Small intestine (tissue), 16 donors: ENCODE data around the gene ENTREP1. TPM values are rescaled to one million over a fixed set of nuclear protein-coding genes. Genes with fewer than 3 reads are reported as not detected.

Experiments
- DNase-seq, 2 donors: peaks; one replicate each; pipeline versions ENCODE4 v3.0.0 to v3.0.0-alpha.2; 2013
- FAIRE-seq: peaks from 2 replicates; lab custom pipeline; 2012; peaks lifted over from hg19 to GRCh38; lab: Jason Lieb, UNC
- H3K27ac ChIP-seq, 3 donors: one replicate each; pipeline ENCODE4 v1.5.1; 2013; ENCODE audit warnings: low read length in 2 of 3, mild to moderate bottlenecking in 2 of 3, control low read depth in 1 of 3, inconsistent platforms in 1 of 3, low read depth in 1 of 3, moderate library complexity in 1 of 3
- H3K27me3 ChIP-seq, 3 donors: one replicate each; pipeline ENCODE4 v1.6.1; 2013; ENCODE audit warnings: low read length in 3 of 3, inconsistent platforms in 1 of 3; ENCODE audit not compliant: control insufficient read depth in 3 of 3, insufficient read depth in 3 of 3
- H3K36me3 ChIP-seq, 3 donors: one replicate each; pipeline ENCODE4 v1.6.1; 2013; ENCODE audit warnings: low read length in 3 of 3, inconsistent platforms in 1 of 3, low read depth in 1 of 3, mild to moderate bottlenecking in 1 of 3, moderate library complexity in 1 of 3; ENCODE audit not compliant: control insufficient read depth in 3 of 3, insufficient read depth in 2 of 3
- H3K4me1 ChIP-seq, 3 donors: one replicate each; pipeline ENCODE4 v1.6.1; 2013; ENCODE audit warnings: low read length in 2 of 3, inconsistent platforms in 1 of 3, low read depth in 1 of 3, mild to moderate bottlenecking in 1 of 3, moderate library complexity in 1 of 3; ENCODE audit not compliant: control insufficient read depth in 3 of 3, insufficient read depth in 2 of 3
- H3K4me3 ChIP-seq, 3 donors: one replicate each; pipeline ENCODE4 v1.5.1; 2013; ENCODE audit warnings: low read length in 3 of 3, control low read depth in 1 of 3, inconsistent platforms in 1 of 3, low read depth in 1 of 3, mild to moderate bottlenecking in 1 of 3, moderate library complexity in 1 of 3
- H3K9me3 ChIP-seq, 2 donors: one replicate each; pipeline ENCODE4 v1.6.1; 2013; ENCODE audit warnings: low read depth in 1 of 2, low read length in 1 of 2; ENCODE audit not compliant: control insufficient read depth in 2 of 2, insufficient read depth in 1 of 2
- WGBS, 3 donors: extraction: QIAGEN DNeasy Blood & Tissue Kit; methylation state at CpG; one replicate each; pipeline ENCODE4 v1.1.7; 2013; 5-methylcytosine and 5-hydroxymethylcytosine counted together
- long read RNA-seq, 10 donors: transcript quantifications; one replicate each; lab custom pipeline, GENCODE V29; 2026
- polyA plus RNA-seq, 4 donors: library from polyadenylated mRNA; stranded (reverse) in 3 of 4; unstranded in 1 of 4; fragments of 200-250 nt in 3 of 4; fragments of 120-200 nt in 1 of 4; gene quantifications; one replicate each; pipeline versions ENCODE4 v1.2.1 to v1.2.3, GENCODE V29; 2013
- donor health status: healthy with polysubstance abuse.
- donor health status: control.
- donor health status: control.
- donor health status: Bipolar disorder and iron deficiency.
- donor health status: healthy.

ENTREP1 gene
- polyA plus RNA-seq, result 1 to 10 TPM in 2 of 4 donors, not detected in 2; 1.2 to 2.1 TPM
- long read RNA-seq, donor 1, partial matches to known transcripts, result 0 of 2 reads
- long read RNA-seq, donor 1, other reads (novel, unspliced or antisense), result 0 of 2 reads
- long read RNA-seq, donor 2, partial matches to known transcripts, result 0 of 1 reads
- long read RNA-seq, donor 2, other reads (novel, unspliced or antisense), result 0 of 1 reads
- long read RNA-seq, donor 3, result 0 reads
- long read RNA-seq, donor 4, result 0 reads
- long read RNA-seq, donor 5, result 0 reads
- long read RNA-seq, donor 6, result 0 reads
- long read RNA-seq, donor 7, transcript FAM189A2-202 (11 exons, 2,648 nt), result major isoform, 7 of 16 reads
- long read RNA-seq, donor 7, partial matches to known transcripts, result 7 of 16 reads
- long read RNA-seq, donor 7, other reads (novel, unspliced or antisense), result 0 of 16 reads
- long read RNA-seq, donor 8, result 0 reads
- long read RNA-seq, donor 9, partial matches to known transcripts, result 0 of 1 reads
- long read RNA-seq, donor 9, other reads (novel, unspliced or antisense), result 0 of 1 reads
- long read RNA-seq, donor 10, result 0 reads

GRCh38 chr9:69324549-69325401 lies at the start of gene ENTREP1:
TSS of gene ENTREP1 (plus strand) at chr9:69325215. CDS start at chr9:69325310, 95 bp downstream.
- Histone ChIP-seq H3K27me3 (peaks cover 2 to 27% (median 12%) of the 10 kb centered on the region in 3 donors), H3K4me1 (peaks cover 0 to 11% (median 3%) of the 10 kb centered on the region in 3 donors), H3K36me3 (no peaks in the 10 kb centered on the region), H3K27ac (no peak within 1 kb of the TSS), H3K9me3 (no peaks in the 10 kb centered on the region), H3K4me3 (peak within 1 kb of the TSS in 2 of 3 donors; percentile 38 to 56)
- FAIRE-seq (no peak), DNase-seq (peak; percentile 73 to 75)
- WGBS, 3 donors, result 1 to 4% (median 2%) methylated on average over 58 to 81 of the region's 81 CpGs

GRCh38 chr9:69276775-69277174 lies 48.2 kb upstream of the ENTREP1 start:
- no peaks in the 10 kb centered on the region for H3K4me1 ChIP-seq
- WGBS, 3 donors, result 62 to 82% (median 71%) methylated on average over 5 of the region's 5 CpGs
- peaks cover 0 to 5% (median 0%) of the 10 kb centered on the region in 3 donors for H3K27me3 ChIP-seq
- no peak for DNase-seq
- H3K9me3 ChIP-seq, result peaks cover 0 to 4% of the 10 kb centered on the region in 2 donors
- H3K36me3 ChIP-seq, result no peaks in the 10 kb centered on the region
- no peak overlapping the region for H3K27ac ChIP-seq
- FAIRE-seq, result no peak
- H3K4me3 ChIP-seq, result no peak overlapping the region

- Histone ChIP-seq H3K27ac (no peak overlapping the region), H3K36me3 (no peaks in the 10 kb centered on the region), H3K27me3 (peaks cover 0 to 5% (median 0%) of the 10 kb centered on the region in 3 donors), H3K9me3 (peaks cover 0 to 4% of the 10 kb centered on the region in 2 donors), H3K4me1 (no peaks in the 10 kb centered on the region), H3K4me3 (no peak overlapping the region)
- FAIRE-seq (no peak), DNase-seq (no peak)
- WGBS, 3 donors, result 63 to 73% (median 69%) methylated on average over 5 of the region's 5 CpGs
Measured at GRCh38 chr9:69279084-69279731, 45.8 kb upstream of the ENTREP1 start.

GRCh38 chr9:69279733-69280132 lies 45.3 kb upstream of the ENTREP1 start:
- H3K4me3 ChIP-seq, result no peak overlapping the region
- 53 to 64% (median 58%) methylated on average over 3 of the region's 3 CpGs for WGBS, 3 donors
- no peak for FAIRE-seq

GRCh38 chr9:69283003-69283402 lies 42.0 kb upstream of the ENTREP1 start:
- FAIRE-seq, result no peak
- Histone ChIP-seq H3K4me3 (no peak overlapping the region), H3K4me1 (no peaks in the 10 kb centered on the region), H3K27ac (no peak overlapping the region), H3K27me3 (peaks cover 0 to 1% (median 0%) of the 10 kb centered on the region in 3 donors), H3K36me3 (no peaks in the 10 kb centered on the region), H3K9me3 (no peaks in the 10 kb centered on the region)
- WGBS, 3 donors, result 69 to 81% (median 71%) methylated on average over 2 of the region's 2 CpGs
- no peak for DNase-seq

More at GRCh38 chr9:69279733-69280132, 45.3 kb upstream of the ENTREP1 start:
- Histone ChIP-seq H3K36me3 (no peaks in the 10 kb centered on the region), H3K27ac (no peak overlapping the region), H3K4me1 (no peaks in the 10 kb centered on the region), H3K9me3 (peaks cover 0 to under 1% of the 10 kb centered on the region in 2 donors), H3K27me3 (peaks cover 0 to 5% (median 0%) of the 10 kb centered on the region in 3 donors)
- DNase-seq, result no peak

- H3K36me3 ChIP-seq, result no peaks in the 10 kb centered on the region
- peaks cover 0 to 10% (median 0%) of the 10 kb centered on the region in 3 donors for H3K27me3 ChIP-seq
- DNase-seq (no peak), FAIRE-seq (no peak)
- H3K4me1 ChIP-seq, result peaks cover 0 to 5% (median 0%) of the 10 kb centered on the region in 3 donors
- no peak overlapping the region for H3K4me3 ChIP-seq
- H3K27ac ChIP-seq, result no peak overlapping the region
- no peaks in the 10 kb centered on the region for H3K9me3 ChIP-seq
- WGBS, 3 donors, result 89 to 94% (median 89%) methylated on average over 3 of the region's 3 CpGs
Measured at GRCh38 chr9:69292078-69292477, 32.9 kb upstream of the ENTREP1 start.

- FAIRE-seq, result no peak
- DNase-seq, result no peak
- no peak overlapping the region for H3K27ac ChIP-seq
- H3K36me3 ChIP-seq, result no peaks in the 10 kb centered on the region
- H3K4me1 ChIP-seq, result peaks cover 0 to 6% (median 0%) of the 10 kb centered on the region in 3 donors
- H3K4me3 ChIP-seq, result no peak overlapping the region
- H3K27me3 ChIP-seq, result peaks cover 0 to 12% (median 0%) of the 10 kb centered on the region in 3 donors
- H3K9me3 ChIP-seq, result no peaks in the 10 kb centered on the region
- 41 to 43% (median 42%) methylated on average over 1 of the region's 1 CpG for WGBS, 3 donors
Measured at GRCh38 chr9:69293156-69293555, 31.9 kb upstream of the ENTREP1 start.
